Measurements from ENCODE around the gene ZNF423.

- TF ChIP-seq, protein P1, sequence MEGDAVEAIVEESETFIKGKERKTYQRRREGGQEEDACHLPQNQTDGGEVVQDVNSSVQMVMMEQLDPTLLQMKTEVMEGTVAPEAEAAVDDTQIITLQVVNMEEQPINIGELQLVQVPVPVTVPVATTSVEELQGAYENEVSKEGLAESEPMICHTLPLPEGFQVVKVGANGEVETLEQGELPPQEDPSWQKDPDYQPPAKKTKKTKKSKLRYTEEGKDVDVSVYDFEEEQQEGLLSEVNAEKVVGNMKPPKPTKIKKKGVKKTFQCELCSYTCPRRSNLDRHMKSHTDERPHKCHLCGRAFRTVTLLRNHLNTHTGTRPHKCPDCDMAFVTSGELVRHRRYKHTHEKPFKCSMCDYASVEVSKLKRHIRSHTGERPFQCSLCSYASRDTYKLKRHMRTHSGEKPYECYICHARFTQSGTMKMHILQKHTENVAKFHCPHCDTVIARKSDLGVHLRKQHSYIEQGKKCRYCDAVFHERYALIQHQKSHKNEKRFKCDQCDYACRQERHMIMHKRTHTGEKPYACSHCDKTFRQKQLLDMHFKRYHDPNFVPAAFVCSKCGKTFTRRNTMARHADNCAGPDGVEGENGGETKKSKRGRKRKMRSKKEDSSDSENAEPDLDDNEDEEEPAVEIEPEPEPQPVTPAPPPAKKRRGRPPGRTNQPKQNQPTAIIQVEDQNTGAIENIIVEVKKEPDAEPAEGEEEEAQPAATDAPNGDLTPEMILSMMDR (conservative IDR thresholded peaks at IDR 0.05; ENCODE audit: low read depth, low read length) = no peak
- no peak for TF ChIP-seq EZH2 (IDR thresholded peaks at IDR 0.05; ENCODE audit: borderline replicate concordance, low read depth, low read length, poor library complexity, severe bottlenecking)
These were observed 257.3 kb downstream of the ZNF423 start for GRCh38 chr16:49598383-49599170.
